KMS-11 (cell line): ENCODE data around the gene ERC2.

Experiments used
- H2AFZ ChIP-seq: fragments of 200-600 bp; sonication (generic); 2 replicates; pipeline ENCODE4 v1.6.1; 2016; ENCODE audit warnings: antibody characterized with exemption, mixed run types, low read depth
- H3K27ac ChIP-seq: fragments of 200-600 bp; sonication (generic); 2 replicates; pipeline ENCODE4 v1.6.1; 2016; ENCODE audit warnings: mild to moderate bottlenecking, mixed run types
- H3K27me3 ChIP-seq: fragments of 200-600 bp; sonication (generic); 2 replicates; pipeline ENCODE4 v1.6.1; 2017; ENCODE audit warnings: mild to moderate bottlenecking, low read depth, mixed run types, moderate library complexity; ENCODE audit not compliant: insufficient read depth
- H3K36me3 ChIP-seq: fragments of 200-600 bp; sonication (generic); 2 replicates; pipeline ENCODE4 v1.6.1; 2017; ENCODE audit warnings: mild to moderate bottlenecking, mixed run types; ENCODE audit not compliant: insufficient read depth
- H3K4me1 ChIP-seq: fragments of 200-600 bp; sonication (generic); 2 replicates; pipeline ENCODE4 v1.6.1; 2016; ENCODE audit warnings: mild to moderate bottlenecking, low read depth, mixed run types; ENCODE audit not compliant: poor library complexity, severe bottlenecking
- H3K4me2 ChIP-seq: fragments of 200-600 bp; sonication (generic); 2 replicates; pipeline ENCODE4 v1.7.0; 2016; ENCODE audit warnings: mild to moderate bottlenecking, mixed run types
- H3K4me3 ChIP-seq: fragments of 200-600 bp; sonication (generic); IDR thresholded peaks from 2 replicates; pipeline ENCODE4 v1.6.1; 2017; ENCODE audit warnings: low read depth, low read length, mixed read lengths; ENCODE audit not compliant: insufficient read depth
- H3K79me2 ChIP-seq: fragments of 200-600 bp; sonication (generic); 2 replicates; pipeline ENCODE4 v1.6.1; 2016; ENCODE audit warnings: low read depth, mixed run types; ENCODE audit not compliant: insufficient read depth
- H3K9ac ChIP-seq: fragments of 200-600 bp; sonication (generic); 2 replicates; pipeline ENCODE4 v1.6.1; 2016; ENCODE audit warnings: mild to moderate bottlenecking, mixed run types
- H4K20me1 ChIP-seq: fragments of 200-600 bp; sonication (generic); 2 replicates; pipeline ENCODE4 v1.6.1; 2016; ENCODE audit warnings: mild to moderate bottlenecking, mixed run types; ENCODE audit not compliant: insufficient read depth
- CTCF ChIP-seq: fragments of 200-600 bp; sonication (generic); conservative IDR thresholded peaks from 2 replicates; pipeline ENCODE4 v1.6.1; 2017; ENCODE audit warnings: low read depth, mild to moderate bottlenecking, antibody characterized with exemption, low read length, moderate library complexity, mixed read lengths

Gene ERC2

GRCh38 chr3:55521738-55522421 is 946.4 kb downstream of the ERC2 start:
- no peak for TF ChIP-seq CTCF
- no peak overlapping the region for H2AFZ ChIP-seq
- H3K4me3 ChIP-seq, result no peak overlapping the region

GRCh38 chr3:55521064-55521737 is 947.1 kb downstream of the ERC2 start:
- H3K4me1 ChIP-seq, result no peaks in the 10 kb centered on the region
- no peak overlapping the region for H3K27ac ChIP-seq
- no peak overlapping the region for H3K9ac ChIP-seq
- no peak overlapping the region for H2AFZ ChIP-seq
- H4K20me1 ChIP-seq, result no peaks in the 10 kb centered on the region
- H3K4me2 ChIP-seq, result no peak overlapping the region
- no peaks in the 10 kb centered on the region for H3K79me2 ChIP-seq
- TF ChIP-seq CTCF, result no peak
- no peaks in the 10 kb centered on the region for H3K27me3 ChIP-seq
- H3K4me3 ChIP-seq, result no peak overlapping the region
- H3K36me3 ChIP-seq, result no peaks in the 10 kb centered on the region

More at GRCh38 chr3:55521738-55522421, 946.4 kb downstream of the ERC2 start:
- Histone ChIP-seq H3K4me1 (no peaks in the 10 kb centered on the region), H3K36me3 (no peaks in the 10 kb centered on the region), H3K27me3 (no peaks in the 10 kb centered on the region), H3K79me2 (no peaks in the 10 kb centered on the region), H3K27ac (no peak overlapping the region), H3K9ac (no peak overlapping the region), H3K4me2 (no peak overlapping the region), H4K20me1 (no peaks in the 10 kb centered on the region)

GRCh38 chr3:55519019-55519418 is 949.2 kb downstream of the ERC2 start:
- no peaks in the 10 kb centered on the region for H3K79me2 ChIP-seq
- H3K4me2 ChIP-seq, result no peak overlapping the region
- H2AFZ ChIP-seq, result no peak overlapping the region
- H4K20me1 ChIP-seq, result no peaks in the 10 kb centered on the region
- no peak overlapping the region for H3K9ac ChIP-seq
- no peak for TF ChIP-seq CTCF
- H3K4me1 ChIP-seq, result no peaks in the 10 kb centered on the region
- H3K36me3 ChIP-seq, result no peaks in the 10 kb centered on the region
- no peak overlapping the region for H3K4me3 ChIP-seq
- H3K27ac ChIP-seq, result no peak overlapping the region
- no peaks in the 10 kb centered on the region for H3K27me3 ChIP-seq

GRCh38 chr3:55518451-55518850 is 949.8 kb downstream of the ERC2 start:
- Histone ChIP-seq H3K79me2 (no peaks in the 10 kb centered on the region), H3K4me2 (no peak overlapping the region), H3K27me3 (no peaks in the 10 kb centered on the region), H3K4me3 (no peak overlapping the region), H3K9ac (no peak overlapping the region), H3K4me1 (no peaks in the 10 kb centered on the region), H3K27ac (no peak overlapping the region), H3K36me3 (no peaks in the 10 kb centered on the region), H4K20me1 (no peaks in the 10 kb centered on the region), H2AFZ (no peak overlapping the region)
- no peak for TF ChIP-seq CTCF
